Measurements from ENCODE around the gene OASL.
A peak's percentile ranks its signal among the peaks of the same experiment; 100 is the strongest.

The OASL gene

DNA sequence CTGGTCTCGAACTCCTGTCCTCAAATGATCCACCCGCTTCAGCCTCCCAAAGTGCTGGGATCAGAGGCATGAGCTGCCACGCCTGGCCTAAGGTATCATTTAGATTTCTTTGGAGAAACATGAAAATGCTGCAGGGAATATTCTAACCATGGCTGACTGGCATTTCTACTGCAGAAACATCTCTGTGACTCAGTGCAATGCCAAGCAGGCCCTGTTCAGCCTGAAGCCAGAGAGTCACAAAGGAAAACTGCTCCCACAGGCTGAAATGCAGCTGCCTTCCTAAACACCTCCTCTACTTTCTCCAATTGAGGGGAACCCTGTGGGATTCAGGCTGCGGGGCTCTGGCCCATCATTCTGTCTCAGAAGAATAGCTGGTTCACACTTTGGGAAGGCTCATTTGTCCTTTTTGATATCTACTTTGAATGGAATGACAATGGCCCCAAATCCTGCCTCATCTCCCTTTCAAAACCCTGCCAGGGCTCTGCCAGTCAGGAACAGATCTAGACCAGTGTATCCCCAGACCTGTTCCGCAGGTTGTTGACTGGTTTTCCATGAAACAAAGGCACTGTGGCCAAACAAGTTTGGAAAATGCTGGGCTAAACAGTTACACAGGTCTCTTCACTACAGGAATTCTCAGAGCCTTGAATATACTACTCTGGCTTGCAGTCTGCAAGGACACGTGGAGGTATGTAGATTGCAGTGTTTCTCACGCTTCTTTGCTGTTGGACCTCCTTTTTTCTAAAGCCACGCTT, 30.5 kb downstream of the OASL start:
- TF ChIP-seq TCF12 (IDR thresholded peaks at IDR 0.05; ENCODE audit: low read depth) (no peak), REST (IDR thresholded peaks at IDR 0.05; ENCODE audit: low read depth) (no peak), TEAD4 (IDR thresholded peaks at IDR 0.05) (no peak), ZBTB7A (IDR thresholded peaks at IDR 0.05; ENCODE audit: low read depth) (no peak), TAF1 (IDR thresholded peaks at IDR 0.05; ENCODE audit: low read depth) (no peak), CREB1 (IDR thresholded peaks at IDR 0.05; ENCODE audit: low read depth) (no peak), CEBPB (IDR thresholded peaks at IDR 0.05) (no peak), NFIC (IDR thresholded peaks at IDR 0.05) (no peak), EGR1 (IDR thresholded peaks at IDR 0.05) (no peak), USF1 (IDR thresholded peaks at IDR 0.05) (no peak), YY1 (IDR thresholded peaks at IDR 0.05; ENCODE audit: low read depth) (no peak), EP300 (IDR thresholded peaks at IDR 0.05; ENCODE audit: borderline replicate concordance) (no peak), FOXM1 (IDR thresholded peaks at IDR 0.05; ENCODE audit: borderline replicate concordance, low read depth) (no peak), RAD21 (IDR thresholded peaks at IDR 0.05; ENCODE audit: low read depth) (no peak)
- TF ChIP-seq, protein P1, sequence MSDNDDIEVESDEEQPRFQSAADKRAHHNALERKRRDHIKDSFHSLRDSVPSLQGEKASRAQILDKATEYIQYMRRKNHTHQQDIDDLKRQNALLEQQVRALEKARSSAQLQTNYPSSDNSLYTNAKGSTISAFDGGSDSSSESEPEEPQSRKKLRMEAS (IDR thresholded peaks at IDR 0.05) = no peak

DNA sequence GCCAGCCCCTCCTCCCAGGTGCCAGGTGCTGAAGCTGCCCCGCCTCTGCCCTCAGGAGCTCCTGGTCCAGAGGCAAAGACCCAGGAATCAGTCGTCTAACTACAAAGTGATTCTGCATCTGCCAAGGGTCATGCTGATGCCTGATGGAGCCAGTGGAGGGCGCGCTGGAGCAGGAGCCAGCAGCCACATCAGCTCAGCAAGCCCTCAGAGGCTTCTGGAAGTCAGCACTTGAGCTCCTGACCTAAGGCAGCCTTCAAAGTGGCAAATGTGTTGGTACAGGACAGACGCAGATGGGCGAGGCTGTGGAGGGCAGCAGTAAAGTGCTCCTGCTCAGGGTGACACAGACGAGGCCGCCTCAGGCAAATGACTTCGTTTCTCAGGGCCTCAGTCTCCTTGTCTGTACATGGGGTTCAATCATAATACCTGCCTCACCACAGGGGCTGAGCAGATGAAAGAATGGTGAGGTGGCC, 33.7 kb downstream of the OASL start:
- TF ChIP-seq YY1 (IDR thresholded peaks at IDR 0.05; ENCODE audit: low read depth) (no peak), RAD21 (IDR thresholded peaks at IDR 0.05; ENCODE audit: low read depth) (peak; percentile 52; the same call in 1 of the 2 replicates)

GRCh38 chr12:121004253-121004815, 34.7 kb downstream of the OASL start:
- TF ChIP-seq YY1 (IDR thresholded peaks at IDR 0.05; ENCODE audit: low read depth) (no peak), CREB1 (IDR thresholded peaks at IDR 0.05; ENCODE audit: low read depth) (no peak), ZBTB7A (IDR thresholded peaks at IDR 0.05; ENCODE audit: low read depth) (no peak), TAF1 (IDR thresholded peaks at IDR 0.05; ENCODE audit: low read depth) (no peak), REST (IDR thresholded peaks at IDR 0.05; ENCODE audit: low read depth) (no peak), RAD21 (IDR thresholded peaks at IDR 0.05; ENCODE audit: low read depth) (no peak), TEAD4 (IDR thresholded peaks at IDR 0.05) (no peak), CEBPB (IDR thresholded peaks at IDR 0.05) (no peak), FOXM1 (IDR thresholded peaks at IDR 0.05; ENCODE audit: borderline replicate concordance, low read depth) (no peak), NFIC (IDR thresholded peaks at IDR 0.05) (no peak), USF1 (IDR thresholded peaks at IDR 0.05) (no peak), TCF12 (IDR thresholded peaks at IDR 0.05; ENCODE audit: low read depth) (no peak), EP300 (IDR thresholded peaks at IDR 0.05; ENCODE audit: borderline replicate concordance) (no peak), EGR1 (IDR thresholded peaks at IDR 0.05) (no peak)
- TF ChIP-seq, protein P1 (IDR thresholded peaks at IDR 0.05) = no peak

DNA sequence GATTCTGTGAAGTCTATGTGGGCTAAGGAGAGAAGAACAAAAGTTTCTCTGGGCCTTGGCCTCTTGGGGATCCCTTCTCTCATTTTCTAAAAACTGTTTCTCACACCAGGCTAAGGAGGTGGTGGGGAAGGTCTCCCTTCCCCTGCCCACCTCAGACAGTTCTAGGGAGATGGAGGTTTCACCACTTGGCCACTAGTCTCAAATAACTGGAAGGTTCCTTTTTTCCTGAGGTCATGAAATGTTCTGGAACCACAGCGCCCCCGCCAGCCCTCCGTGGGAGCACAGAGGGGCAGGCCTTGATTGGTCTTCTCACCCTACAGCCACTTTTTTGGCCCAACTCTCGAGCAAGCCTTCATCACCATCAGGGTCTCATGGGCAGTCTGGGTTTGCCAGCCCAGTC, 35.4 kb downstream of the OASL start:
- TF ChIP-seq TEAD4 (IDR thresholded peaks at IDR 0.05) (no peak), ZBTB7A (IDR thresholded peaks at IDR 0.05; ENCODE audit: low read depth) (no peak), RAD21 (IDR thresholded peaks at IDR 0.05; ENCODE audit: low read depth) (peak; percentile 14; the same call in 1 of the 2 replicates), USF1 (IDR thresholded peaks at IDR 0.05) (no peak)
- TF ChIP-seq, protein P1 (IDR thresholded peaks at IDR 0.05) = no peak

- TF ChIP-seq EP300 (IDR thresholded peaks at IDR 0.05; ENCODE audit: borderline replicate concordance) (no peak), ZBTB7A (IDR thresholded peaks at IDR 0.05; ENCODE audit: low read depth) (no peak), CEBPB (IDR thresholded peaks at IDR 0.05) (no peak), CREB1 (IDR thresholded peaks at IDR 0.05; ENCODE audit: low read depth) (no peak), YY1 (IDR thresholded peaks at IDR 0.05; ENCODE audit: low read depth) (no peak), USF1 (IDR thresholded peaks at IDR 0.05) (no peak), REST (IDR thresholded peaks at IDR 0.05; ENCODE audit: low read depth) (no peak), TAF1 (IDR thresholded peaks at IDR 0.05; ENCODE audit: low read depth) (no peak), TEAD4 (IDR thresholded peaks at IDR 0.05) (no peak), NFIC (IDR thresholded peaks at IDR 0.05) (no peak), TCF12 (IDR thresholded peaks at IDR 0.05; ENCODE audit: low read depth) (no peak), RAD21 (IDR thresholded peaks at IDR 0.05; ENCODE audit: low read depth) (no peak), FOXM1 (IDR thresholded peaks at IDR 0.05; ENCODE audit: borderline replicate concordance, low read depth) (no peak), EGR1 (IDR thresholded peaks at IDR 0.05) (no peak)
- TF ChIP-seq, protein P1 (IDR thresholded peaks at IDR 0.05) = no peak
Observed at GRCh38 chr12:121001841-121002483, 37.1 kb downstream of the OASL start.
